NCI-H1436 treated with DMSO at 0.1 percent for 48 hours (cell line): ENCODE data around the gene AP5Z1.

Experiments
- DNase-seq: peaks from one replicate; lab custom pipeline; 2025; lab: John Stamatoyannopoulos, UW

Gene AP5Z1

GRCh38 chr7:4775250-4775847, at the start of gene AP5Z1:
Gene AP5Z1 (plus strand): TSS chr7:4775623. CDS start chr7:4775716, 93 bp downstream.
- peak; percentile 67 for DNase-seq

DNA sequence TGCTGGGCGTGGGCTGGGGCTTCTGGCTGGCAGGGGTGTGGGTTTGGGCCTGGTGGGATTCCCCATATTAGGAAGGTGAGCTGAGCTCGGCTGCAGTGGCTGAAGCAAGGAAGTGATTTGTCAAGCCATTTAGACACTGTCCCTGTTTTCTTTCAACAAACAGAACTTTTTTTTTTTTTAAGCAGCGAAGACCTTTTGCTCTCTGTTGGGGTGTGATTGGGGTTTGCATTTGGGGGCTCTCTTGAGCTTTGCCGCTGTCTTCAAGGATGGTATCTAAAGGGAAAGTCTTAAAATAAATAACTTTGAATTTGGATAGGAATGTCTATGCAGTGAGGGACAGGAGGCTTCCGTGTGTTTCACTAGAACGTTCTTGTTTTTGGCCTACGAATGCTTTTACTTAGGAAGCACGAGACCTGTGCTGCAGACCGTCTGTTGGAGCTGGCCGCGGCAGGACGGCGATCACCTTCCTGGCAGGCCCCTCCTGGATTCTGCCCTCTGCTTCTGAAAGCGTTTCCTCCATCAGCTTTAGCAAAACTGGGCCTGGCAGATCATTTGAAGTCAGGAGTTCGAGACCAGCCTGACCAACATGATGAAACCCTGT, 49.5 kb upstream of the AP5Z1 start:
- no peak for DNase-seq

DNA sequence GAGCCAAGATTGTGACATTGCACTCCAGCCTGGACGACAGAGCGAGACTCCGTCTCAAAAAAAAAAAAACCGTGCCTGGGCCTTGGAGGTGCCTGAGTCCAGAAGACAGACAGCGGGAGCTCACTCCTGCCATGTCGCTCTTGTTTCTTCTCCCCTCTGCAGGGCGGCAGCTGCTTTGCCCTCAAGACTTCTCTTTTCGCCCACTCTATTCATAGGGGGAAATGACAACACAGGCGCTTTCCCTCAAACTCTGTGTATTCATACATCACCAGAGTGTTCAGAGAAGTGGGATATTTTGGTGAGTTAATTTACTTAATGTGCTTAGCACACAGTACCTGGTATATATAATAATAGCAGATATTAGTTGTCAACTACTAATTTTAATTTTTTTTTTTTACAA, 48.9 kb upstream of the AP5Z1 start:
- DNase-seq, result no peak

DNA sequence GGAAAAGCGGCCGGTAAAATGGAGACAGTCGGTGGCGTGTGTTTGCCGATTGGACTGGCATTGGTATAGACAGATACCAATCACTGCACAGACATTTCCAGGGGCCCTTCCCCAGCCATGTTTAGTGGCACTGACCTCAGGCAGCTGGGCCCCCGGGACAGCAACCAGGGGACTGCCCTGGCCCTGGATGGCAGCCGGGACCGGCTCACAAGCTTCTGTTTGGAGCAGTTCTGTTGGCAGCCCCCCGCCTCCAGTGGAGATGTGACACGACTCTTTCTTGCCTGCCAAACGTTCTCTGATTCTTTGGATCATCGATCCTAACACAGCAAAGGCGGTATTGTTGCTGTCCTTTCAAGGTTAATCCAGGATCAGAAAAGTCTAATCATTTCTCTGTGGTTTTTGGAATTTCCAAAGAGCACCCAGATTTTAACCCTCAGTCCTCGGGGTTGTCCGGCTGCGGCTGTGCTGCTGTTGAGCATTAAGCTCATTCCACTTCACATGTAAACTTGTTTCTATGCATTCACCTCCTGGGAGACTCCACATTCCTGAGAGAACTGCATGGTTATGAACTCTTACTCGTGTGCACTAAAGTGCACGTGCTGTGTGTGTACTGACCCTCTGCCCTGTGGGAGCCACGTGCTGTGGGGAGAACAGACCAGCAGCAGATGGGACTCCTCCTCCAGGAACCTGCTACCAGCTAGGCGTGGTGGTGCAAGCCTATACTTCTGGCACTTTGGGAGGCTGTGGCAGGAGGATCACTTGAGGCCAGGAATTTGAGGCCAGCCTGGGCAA, 47.3 kb upstream of the AP5Z1 start:
- DNase-seq, result no peak

GRCh38 chr7:4729266-4729665, 46.2 kb upstream of the AP5Z1 start:
- no peak for DNase-seq

DNA sequence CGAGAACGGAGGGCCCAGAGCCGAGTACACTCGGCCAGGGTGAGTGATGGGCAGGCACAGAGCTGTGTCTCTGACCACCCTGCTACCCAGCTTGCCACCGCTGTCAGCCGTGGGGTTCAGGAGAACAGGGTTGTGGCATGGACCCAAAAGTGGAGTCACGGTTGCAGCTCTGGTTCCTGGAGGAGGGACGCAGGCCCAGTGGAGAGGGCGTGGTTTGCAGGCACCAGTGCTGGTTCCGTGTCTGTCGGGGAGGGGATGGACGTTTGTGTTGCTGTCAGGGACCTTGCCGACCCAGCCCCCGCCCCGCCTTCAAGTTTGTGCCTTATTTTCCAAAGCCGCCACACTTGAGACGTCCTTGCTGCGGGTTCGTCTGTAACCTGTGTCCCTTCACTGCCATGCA, 45.1 kb upstream of the AP5Z1 start:
- DNase-seq, result no peak

DNA sequence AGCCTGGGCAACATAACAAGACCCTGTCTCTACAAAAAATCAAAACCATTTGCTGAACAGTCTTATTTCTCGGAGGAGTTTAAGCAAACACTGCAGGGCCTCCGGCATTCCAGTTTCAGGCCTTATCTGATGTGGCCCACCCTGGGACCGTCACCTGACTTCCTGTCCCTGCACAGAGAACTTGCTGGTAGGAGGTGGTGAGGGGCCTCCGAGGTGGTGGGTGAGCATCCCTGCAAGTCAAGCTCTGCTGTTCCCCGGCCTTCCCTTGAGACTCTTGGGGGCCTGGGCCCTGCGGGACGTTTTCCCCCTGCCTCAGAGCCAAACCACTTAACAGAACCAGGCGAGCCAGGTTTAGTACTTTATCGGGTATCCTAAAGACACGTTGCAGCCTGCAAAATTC, 44.5 kb upstream of the AP5Z1 start:
- no peak for DNase-seq

DNA sequence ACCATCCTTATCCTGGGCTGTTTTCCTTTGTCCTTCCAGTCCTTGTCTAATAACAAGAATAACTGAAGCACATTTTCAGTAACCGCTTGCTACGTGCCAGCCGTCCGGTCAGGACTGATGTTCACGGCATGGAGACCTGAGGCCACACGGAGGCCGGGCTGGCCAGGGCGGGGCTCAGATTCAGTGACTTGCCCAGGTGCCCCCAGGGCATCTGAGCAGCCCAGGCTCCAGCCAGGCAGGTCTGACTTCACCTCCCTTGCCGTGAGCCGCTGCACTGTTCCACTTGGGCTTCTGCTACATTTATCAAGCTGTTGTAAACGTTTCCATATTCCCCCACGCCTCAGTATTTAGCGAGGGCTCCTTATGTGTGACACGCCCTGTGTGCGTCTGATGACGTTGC, 43.6 kb upstream of the AP5Z1 start:
- no peak for DNase-seq

- DNase-seq, result no peak
Measured at GRCh38 chr7:4733936-4734528, 41.4 kb upstream of the AP5Z1 start.

DNA sequence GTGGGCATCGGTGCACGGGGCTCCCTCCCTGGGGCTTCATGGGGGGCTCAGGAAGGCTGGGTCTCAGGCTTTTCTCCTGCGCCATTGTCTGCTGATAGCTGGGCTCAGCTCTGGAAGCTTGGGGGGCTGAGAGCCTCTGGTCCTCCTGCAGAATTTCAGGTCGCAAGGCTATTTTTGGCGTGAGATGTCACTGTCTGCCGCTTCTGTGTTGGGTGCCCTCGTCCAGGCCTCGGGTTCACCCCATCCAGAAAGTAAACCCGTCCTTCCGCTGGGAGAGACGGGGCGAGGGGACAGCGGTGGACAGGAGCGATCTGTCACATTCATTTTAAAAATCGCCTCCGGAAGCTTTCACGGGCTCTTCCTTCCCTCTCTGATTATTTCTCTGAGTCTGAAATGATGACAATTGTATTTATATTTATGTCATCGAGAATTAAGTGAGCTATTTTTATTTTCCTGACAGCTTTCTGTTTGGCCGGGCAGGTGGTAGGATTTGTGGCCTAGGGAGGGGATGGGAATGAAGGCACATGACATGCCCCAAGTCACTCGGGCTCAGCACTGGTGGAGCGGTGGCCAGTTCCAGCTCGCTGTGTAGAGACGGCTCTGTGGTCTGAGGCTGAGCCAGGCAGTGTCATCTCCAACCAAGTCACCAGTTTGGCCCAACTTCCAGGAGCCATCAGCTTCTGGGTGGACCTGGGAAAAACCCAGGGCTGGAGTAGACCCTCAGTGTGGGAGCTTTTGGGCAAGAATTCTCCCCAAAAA, 40.7 kb upstream of the AP5Z1 start:
- no peak for DNase-seq

DNA sequence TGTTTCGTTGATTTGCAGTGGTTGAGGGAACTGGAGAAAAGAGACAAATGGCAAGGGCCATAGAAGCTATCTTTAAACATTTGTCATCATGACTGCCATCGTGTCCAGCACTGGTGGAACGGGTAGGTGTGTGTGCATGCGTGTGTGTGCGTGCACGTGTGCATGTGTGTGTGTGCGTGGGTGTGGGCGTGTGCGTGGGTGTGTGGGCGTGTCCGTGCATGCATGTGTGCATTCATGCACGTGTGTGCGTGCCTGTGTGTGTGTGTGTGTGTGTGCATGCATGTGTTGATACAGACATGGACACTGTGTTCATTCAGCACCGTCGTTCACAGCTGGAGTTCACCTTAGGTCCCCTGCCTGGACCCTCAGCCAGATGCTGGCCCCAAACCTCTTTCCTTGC, 38.1 kb upstream of the AP5Z1 start:
- DNase-seq, result no peak

DNA sequence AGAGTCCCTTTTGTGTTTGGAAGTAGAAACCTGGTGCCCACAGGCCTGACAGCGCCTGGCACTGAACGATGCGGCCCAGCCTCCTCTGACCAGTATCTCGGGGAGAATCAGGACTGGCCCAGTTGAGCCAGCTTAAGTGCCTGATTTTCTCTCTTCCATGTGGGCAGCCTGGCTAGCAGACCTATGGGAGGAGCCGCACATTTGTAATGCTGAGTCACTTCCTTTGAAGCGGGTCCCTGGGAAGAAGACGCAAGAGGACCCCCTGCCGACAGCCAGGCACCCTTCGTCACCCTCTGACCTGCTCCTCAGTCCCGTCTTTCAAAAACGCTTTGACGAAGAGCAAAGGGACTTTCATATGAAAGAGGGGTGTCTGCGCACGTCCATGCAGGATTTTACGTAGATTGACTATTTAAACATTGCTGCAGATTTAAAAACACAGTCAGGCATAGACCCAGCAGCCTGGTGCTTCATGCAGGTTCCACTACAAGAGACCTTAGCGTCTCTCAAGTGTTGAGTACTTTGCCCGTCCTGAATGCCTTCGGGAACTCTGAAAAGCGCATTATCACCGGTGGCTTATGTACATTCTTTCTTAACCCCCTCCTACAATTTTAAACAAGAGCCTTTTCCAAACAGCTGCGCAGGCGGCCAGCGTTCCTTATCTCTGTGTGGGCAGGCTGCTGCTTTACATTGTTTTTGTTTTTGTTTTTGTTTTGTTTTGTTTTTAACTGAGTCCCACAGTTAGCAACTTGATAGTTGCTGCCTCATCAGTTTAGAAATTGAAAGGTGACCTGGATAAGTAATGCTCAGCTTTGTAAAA, 36.5 kb upstream of the AP5Z1 start:
- no peak for DNase-seq

DNA sequence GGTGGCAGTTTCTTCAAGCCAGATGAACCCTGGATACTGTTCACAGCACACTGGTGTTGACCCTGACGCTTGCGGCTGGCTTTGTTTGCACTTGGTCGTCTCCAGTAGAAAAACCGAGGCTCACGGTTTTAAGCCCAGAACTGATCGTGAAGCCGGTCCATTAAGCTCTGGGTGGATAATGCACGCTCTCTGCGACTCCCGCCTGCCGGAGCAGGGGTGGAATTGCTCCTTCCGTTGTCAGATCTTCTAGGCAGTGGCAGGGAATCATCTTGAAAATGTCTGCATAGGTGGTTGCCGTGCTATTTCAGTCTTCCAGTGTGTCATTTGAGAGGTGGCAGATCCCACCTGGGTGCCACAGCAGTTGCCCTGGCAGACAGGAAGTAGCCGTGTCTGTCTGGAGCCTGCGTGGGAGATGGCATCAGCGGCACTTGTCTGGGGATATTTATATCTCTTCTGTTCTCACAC, 35.9 kb upstream of the AP5Z1 start:
- no peak for DNase-seq

DNA sequence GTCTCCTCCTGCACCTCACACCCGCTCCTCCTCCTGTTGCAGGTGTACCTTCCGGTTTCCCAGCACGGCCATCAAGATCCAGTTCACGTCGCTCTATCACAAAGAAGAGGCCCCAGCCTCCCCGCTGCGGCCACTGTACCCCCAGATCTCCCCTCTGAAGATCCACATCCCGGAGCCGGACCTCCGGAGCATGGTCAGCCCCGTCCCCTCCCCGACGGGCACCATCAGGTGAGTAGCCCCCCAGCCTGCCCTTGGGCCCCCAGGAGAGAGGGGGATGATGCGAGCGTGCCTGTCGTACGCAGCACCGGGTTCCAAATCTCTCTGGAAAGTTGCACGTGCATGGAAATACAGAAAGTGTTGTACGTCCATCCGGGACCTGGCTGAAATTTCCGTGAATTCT, 34.6 kb upstream of the AP5Z1 start:
- no peak for DNase-seq

- DNase-seq, result no peak
Measured at GRCh38 chr7:4742051-4742573, 33.3 kb upstream of the AP5Z1 start.

- DNase-seq, result no peak
Measured at GRCh38 chr7:4742852-4743251, 32.6 kb upstream of the AP5Z1 start.

DNA sequence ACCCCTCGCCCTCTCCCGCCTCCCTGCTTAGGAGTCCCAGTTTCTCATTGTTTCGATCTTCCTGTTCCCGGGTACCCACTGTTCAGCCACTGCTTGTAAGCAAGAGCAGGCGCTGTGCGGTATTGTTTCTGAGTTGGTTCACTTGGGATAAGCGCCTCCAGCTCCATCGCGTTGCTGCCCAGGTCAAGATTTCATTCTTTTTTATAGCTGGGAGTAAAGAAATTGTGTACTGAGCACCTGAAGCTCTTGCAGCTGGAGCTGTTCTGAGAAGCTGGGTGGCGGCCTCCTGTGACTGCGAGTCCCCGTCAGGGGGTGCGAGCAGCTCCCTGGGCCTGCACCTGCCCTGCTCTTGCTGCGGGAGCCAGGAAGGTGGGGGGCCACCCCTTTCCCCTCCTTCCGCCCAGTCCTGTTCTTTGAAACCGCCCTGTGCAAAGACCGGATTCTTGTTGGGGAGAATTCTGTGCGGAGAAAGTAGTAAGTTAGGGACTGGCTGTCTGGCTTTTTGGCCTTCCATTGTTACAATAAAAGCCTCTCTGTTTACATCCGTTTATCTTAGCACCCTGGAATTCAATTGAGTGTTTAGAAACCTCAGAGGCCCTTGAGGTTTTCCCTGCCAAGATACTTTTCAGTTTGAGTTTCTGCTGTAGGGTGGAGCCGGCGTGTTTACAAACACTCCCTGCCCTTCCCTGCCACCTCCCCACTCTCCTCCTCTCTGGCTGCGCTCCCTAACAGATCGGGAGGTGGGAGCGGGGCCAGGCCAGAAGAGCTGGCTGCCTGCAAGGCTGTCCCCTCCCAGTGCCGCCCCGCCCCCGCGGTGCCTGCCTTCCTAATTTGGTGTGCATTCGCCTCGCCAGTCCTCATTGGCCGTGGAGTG, 30.8 kb upstream of the AP5Z1 start:
- DNase-seq, result peak; percentile 58

GRCh38 chr7:4745265-4745919, 30.0 kb upstream of the AP5Z1 start:
- DNase-seq, result no peak
